ENCODE measurements around the gene RASL12.

The RASL12 gene

DNA sequence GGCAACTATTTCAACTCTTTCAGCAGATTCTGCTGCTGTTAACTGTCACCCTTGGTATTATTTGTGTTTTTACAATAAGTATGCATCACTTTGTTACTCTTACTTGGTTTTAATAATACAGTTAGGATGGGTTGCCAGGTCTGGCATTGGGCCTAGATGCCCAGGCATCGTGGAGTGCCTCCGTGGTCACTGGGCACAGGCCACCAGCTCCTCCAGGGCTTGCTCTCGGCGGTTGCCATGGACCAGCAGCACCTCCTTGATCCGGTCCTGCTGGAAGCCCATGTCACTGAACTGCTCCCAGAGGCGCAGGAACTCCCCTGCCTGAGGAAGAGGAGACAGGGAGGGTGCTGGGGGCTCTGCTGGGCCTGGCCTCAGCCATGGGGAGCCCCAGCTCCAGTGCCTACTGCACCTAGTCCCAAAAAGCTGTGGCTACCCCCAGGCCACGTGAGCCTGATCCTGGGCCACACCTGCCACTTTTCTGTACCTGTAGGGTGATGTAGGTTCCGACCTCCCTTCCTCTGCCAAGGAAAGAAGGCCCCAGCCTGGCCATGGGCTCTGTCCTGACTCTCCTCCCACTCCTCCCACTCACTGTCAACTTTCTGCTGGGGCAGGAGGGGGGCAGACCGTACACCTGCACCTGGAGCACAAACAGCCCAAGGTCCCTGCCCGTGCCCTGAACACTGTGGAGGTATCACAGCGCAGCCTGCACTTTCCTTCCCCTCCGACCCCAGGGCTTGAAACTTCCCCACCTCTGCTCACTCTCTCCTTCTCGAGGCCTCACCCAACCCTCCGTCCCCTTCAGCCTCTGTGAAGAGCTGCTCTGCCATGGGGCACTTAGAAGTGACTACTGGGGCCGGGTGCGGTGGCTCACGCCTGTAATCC, 25.4 kb upstream of the RASL12 start:
- DNase-seq (ENCODE audit: low spot score) = no peak

DNA sequence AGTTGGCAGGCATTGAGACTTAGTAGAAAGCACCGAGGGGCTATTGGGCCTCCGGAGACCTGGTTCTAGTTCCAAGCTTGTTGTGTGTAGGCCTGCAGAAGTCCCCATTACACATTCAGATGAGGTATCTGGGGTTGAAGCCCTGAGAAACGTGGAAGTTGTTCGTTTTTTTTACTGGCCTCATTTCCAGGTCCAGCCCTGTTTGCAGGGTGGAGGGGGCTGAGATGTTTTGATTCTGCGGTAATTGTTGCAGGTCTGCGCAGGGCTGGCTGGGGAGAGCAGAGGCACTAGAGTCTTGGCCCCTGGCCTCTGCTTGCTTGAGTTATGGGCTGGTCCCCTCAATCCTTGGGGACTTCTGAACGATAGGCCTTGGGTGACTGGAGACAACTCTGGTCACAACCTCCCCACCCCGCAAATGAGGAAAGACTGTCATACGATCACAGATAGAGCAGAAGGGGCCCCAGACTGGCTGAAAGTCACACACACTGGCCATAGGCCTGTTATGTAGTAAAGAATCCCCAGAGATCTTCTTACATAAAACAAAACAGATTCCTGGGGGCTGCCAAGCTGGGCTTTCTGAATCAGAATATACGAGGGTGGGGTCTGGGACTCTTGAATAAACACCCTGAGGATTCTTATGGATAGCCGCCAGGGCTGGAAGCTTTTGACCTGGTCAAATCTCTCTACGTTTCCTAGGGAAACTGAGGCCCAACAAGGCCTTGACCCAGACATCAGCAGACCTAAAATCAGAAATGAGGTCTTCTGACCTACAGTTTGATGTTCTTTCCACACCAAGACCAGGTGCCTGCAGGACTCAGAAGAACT, 24.4 kb upstream of the RASL12 start:
- no peak for DNase-seq (ENCODE audit: low spot score)

- DNase-seq (ENCODE audit: low spot score) = no peak
Measured at GRCh38 chr15:65089206-65089824, 21.5 kb upstream of the RASL12 start.

- DNase-seq (ENCODE audit: low spot score) = no peak
Measured at GRCh38 chr15:65088643-65089021, 20.8 kb upstream of the RASL12 start.

- no peak for DNase-seq (ENCODE audit: low spot score)
Measured at GRCh38 chr15:65087873-65088642, 20.3 kb upstream of the RASL12 start.

GRCh38 chr15:65087411-65087810, 19.6 kb upstream of the RASL12 start:
- no peak for DNase-seq (ENCODE audit: low spot score)

DNA sequence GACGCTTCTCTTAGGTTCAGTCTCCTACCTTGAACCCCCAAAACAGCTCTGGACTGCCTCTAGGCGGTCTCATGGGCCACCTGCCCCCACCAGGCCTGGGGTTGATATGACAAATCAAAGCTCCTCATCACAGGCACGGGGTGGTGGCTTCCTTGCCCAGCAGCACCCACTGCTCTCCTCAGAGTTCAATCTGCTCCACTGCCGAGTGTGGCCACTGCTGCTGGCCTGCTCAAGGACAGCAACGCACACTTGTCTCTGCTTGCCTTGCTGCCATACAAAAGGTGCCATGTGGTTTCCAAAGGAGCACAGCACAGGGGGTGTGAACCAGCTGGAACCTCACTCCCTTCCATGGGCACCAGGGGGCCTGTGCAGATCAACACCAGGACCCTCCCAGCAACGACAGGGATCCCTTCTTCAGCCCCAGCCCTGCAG, 18.9 kb upstream of the RASL12 start:
- no peak for DNase-seq (ENCODE audit: low spot score)

GRCh38 chr15:65085990-65086679, 18.3 kb upstream of the RASL12 start:
- DNase-seq (ENCODE audit: low spot score) = peak; percentile 72

DNA sequence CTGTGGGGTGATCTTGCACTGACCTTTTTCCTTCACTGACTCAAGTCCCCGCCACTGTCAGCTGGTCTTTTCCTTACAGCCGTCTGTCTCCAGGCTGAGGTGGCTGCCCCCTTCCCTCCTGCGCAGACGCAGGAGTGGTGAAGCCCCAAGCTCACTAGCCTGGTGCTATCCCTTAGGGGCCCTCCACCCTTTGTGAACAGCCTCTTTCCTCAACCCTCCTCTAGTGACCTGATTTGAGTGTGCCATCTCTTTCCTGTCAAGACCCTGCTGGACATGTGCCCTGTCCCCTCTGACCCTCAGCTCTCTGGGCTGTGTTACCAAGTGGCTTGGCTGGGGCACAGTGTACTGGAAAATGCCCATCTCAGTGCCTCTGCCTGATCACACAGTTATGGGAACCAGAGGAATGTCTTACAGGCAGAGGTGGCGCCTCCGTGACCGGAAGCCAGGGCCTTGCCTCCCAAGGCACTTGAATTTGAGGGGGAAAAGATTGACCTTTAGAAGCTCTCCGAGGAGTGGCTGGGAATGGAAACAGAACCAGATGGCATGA, 17.5 kb upstream of the RASL12 start:
- no peak for DNase-seq (ENCODE audit: low spot score)

GRCh38 chr15:65084500-65085206, 16.9 kb upstream of the RASL12 start:
- no peak for DNase-seq (ENCODE audit: low spot score)

DNA sequence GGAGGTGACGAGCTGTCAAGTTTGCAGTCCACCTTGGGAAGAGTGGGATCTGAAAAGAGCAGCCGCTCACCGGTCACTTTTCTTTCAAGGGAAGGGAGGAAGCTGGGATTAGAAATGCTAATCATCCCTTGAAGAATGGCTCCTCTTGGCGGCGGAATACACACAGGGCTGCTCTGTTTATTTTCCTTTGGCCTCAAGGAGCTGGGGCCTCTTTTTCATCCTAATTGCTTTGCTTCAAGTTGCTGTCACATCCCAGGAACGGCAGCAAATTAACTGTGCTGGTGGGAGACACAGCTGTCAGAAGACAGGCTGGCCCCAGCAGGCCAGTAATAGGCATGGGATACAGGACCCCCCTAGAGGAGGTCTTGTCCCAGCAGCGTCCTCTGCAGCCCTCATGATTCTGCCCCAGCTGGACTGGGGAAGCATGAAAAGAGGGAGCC, 15.5 kb upstream of the RASL12 start:
- no peak for DNase-seq (ENCODE audit: low spot score)

DNA sequence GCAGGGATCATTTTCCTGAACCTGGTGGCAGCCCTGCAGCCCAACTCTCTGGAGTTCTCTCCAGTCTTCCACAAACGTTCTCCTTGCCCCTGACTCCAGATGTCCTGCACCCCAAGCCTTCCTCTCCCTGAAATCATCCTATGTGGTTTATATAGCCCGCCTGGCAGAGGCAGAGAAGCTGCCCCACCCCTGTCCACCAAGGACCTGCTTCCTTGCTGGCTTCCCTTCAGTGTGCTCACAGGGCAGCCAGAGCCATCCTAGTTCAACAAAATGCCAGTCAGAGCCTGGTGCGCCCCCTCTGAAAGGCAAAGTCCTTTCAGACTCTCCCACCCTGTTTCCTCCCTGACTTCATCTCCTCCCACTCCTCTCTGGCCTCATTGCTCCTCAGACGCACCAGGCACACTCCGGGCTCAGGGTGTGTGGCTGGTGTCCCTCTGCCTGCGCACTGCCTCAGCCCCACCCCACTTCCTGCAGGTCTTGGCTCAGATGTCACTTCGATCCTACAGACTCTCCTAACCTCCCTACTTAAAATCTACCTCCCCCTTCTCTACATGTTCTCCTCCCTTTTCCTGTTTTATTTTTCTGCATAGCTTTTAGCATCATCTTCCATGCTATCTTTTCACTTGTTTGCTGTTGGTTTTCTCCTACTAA, 14.6 kb upstream of the RASL12 start:
- DNase-seq (ENCODE audit: low spot score) = peak; percentile 69

DNA sequence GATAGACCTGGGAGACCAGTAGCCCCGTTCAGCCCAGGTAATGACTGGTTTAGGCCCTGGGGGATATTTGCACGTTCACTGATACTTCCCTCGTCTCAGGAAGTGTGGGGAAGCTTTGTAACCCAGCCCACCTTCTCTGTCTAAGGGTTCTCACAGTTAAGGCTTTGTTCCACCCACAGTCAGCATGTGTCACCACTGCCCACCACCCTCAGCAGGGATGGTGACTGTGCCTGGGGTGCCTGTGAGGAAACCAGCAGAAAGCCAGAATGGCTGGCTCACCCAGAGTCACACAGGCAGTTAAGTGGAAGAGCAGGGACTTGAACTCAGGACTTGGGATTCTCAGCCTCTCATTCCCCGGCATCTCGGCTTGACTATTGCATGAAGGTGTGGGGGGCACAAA, 14.0 kb upstream of the RASL12 start:
- DNase-seq (ENCODE audit: low spot score) = no peak

DNA sequence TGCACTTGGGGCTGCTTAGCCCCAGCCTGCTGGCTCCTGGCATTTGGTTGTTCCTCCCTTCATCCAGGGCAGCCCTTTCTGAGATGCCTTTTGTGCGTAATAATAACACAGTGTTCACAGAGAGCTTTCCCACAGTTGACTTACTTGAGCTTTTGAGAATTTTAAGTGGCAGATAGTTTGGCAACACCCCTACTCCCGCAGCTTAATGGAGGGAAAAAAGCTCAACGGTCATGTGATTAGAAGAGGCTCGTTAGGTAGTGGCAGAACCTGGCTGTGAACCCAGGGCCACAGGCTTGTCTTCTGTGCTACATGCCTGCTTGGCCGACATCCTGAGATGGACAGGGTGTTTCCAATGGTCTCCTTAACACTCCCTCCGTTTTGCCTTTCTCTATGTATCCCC, 13.5 kb upstream of the RASL12 start:
- DNase-seq (ENCODE audit: low spot score) = no peak

- no peak for DNase-seq (ENCODE audit: low spot score)
Measured at GRCh38 chr15:65079580-65079979, 11.8 kb upstream of the RASL12 start.

DNA sequence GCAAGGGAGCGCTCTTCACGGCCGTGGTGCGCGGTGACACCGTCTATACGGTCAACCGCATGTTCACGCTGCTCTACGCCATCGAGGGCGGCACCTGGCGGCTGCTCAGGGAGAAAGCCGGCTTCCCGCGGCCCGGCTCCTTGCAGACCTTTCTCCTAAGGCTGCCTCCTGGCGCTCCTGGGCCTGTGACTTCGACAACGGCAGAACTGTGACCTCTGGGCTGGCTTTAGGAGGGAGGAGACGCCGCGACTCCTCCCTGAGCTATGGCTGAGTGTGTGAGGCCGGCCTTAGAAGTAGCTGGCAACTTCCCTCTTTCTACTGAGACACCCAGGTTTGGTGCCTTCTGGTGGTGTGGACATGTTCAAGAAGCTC, 10.2 kb upstream of the RASL12 start:
- peak; percentile 73 for DNase-seq (ENCODE audit: low spot score)

DNA sequence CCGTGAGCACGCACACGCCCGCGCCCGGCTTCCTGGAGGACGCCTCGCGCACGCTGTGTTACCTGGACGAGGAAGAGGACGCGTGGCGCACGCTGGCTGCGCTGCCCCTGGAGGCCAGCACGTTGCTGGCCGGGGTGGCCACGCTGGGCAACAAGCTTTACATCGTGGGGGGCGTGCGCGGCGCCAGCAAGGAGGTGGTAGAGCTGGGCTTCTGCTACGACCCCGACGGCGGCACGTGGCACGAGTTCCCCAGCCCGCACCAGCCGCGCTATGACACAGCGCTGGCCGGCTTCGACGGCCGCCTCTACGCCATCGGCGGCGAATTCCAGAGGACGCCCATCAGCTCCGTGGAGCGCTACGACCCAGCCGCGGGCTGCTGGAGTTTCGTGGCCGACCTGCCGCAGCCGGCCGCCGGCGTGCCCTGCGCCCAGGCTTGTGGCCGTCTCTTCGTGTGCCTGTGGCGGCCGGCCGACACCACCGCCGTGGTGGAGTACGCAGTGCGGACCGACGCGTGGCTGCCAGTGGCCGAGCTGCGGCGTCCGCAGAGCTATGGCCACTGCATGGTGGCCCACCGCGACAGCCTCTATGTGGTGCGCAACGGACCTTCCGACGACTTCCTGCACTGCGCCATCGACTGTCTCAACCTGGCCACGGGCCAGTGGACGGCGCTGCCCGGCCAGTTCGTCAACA, 9.6 kb upstream of the RASL12 start:
- no peak for DNase-seq (ENCODE audit: low spot score)

GRCh38 chr15:65076486-65077290, 8.9 kb upstream of the RASL12 start, which contains the start of gene KBTBD13:
Gene KBTBD13, plus strand, starts transcription at chr15:65076746. Its CDS starts 70 bp downstream, at chr15:65076816.
- DNase-seq (ENCODE audit: low spot score) = no peak

All from iPS-NIHi11 (cell line).